Keratinocyte (primary cell): ENCODE measurements around the gene PFDN4.

Experiments used
- EZH2 ChIP-seq: IDR thresholded peaks from one replicate; pipeline ENCODE4 v1.6.1; 2012; ENCODE audit warnings: inconsistent platforms, mild to moderate bottlenecking, low read length, moderate library complexity
- TF ChIP-seq, protein P1 (sequence below), 3 experiments: IDR thresholded peaks in 1 of 3; conservative IDR thresholded peaks in 1 of 3; optimal IDR thresholded peaks in 1 of 3; 2 replicates in 2 of 3; 3 replicates in 1 of 3; pipeline versions ENCODE3 to v1.5.1; 2011; ENCODE audit warnings: low read length in 3 of 3, mild to moderate bottlenecking in 3 of 3, moderate library complexity in 2 of 3, control low read depth in 1 of 3, inconsistent platforms in 1 of 3; ENCODE audit not compliant: insufficient read depth in 2 of 3; ENCODE audit errors: extremely low read depth in 1 of 3

DNA sequence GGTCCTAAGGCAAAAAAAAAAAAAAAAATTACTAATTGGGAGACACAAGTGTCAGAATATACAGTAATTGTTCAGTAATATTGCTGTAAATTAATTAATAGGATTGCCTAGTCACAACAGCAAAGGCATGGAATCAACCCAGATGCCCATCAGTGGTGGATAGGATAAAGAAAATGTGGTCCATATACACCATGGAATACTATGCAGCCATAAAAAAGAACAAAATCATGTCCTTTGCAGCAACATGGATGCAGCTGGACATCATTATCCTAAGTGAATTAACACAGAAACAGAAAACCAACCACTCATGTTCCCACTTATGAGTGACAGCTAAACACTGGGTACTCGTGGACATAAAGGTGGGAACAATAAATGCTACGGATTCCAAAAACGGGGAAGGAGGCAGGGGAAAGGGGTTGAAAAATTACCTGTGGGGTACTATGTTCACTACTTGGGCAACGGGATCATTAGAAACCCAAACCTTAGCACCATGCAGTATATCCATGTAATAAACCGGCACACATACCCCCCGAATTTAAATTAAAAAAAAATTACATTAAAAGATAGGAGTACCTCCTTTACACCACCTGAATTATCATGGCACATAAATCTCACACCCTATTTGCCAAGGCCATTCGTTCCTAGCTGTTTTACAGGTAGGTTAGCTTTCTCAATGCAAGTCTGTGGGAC is 689 bp upstream of the PFDN4 start:
- TF ChIP-seq, protein P1, sequence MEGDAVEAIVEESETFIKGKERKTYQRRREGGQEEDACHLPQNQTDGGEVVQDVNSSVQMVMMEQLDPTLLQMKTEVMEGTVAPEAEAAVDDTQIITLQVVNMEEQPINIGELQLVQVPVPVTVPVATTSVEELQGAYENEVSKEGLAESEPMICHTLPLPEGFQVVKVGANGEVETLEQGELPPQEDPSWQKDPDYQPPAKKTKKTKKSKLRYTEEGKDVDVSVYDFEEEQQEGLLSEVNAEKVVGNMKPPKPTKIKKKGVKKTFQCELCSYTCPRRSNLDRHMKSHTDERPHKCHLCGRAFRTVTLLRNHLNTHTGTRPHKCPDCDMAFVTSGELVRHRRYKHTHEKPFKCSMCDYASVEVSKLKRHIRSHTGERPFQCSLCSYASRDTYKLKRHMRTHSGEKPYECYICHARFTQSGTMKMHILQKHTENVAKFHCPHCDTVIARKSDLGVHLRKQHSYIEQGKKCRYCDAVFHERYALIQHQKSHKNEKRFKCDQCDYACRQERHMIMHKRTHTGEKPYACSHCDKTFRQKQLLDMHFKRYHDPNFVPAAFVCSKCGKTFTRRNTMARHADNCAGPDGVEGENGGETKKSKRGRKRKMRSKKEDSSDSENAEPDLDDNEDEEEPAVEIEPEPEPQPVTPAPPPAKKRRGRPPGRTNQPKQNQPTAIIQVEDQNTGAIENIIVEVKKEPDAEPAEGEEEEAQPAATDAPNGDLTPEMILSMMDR (optimal IDR thresholded peaks at IDR 0.05 in 1 of 3, IDR thresholded peaks at IDR 0.05 in 1 of 3, conservative IDR thresholded peaks at IDR 0.05 in 1 of 3; ENCODE audit: extremely low read depth in 1 of 3, insufficient read depth in 2 of 3, low read length in 3 of 3): no peak
- TF ChIP-seq EZH2: no peak
